Parathyroid adenoma (tissue), 2 donors: ENCODE measurements around the gene PHF21B.

Experiments
- H2AFZ ChIP-seq: fragments of 300-600 bp; sonication (generic); one replicate; pipeline ENCODE4 v1.7.0; 2017; ENCODE audit warnings: antibody characterized with exemption, mild to moderate bottlenecking
- H3K27ac ChIP-seq: fragments of 300-600 bp; sonication (generic); one replicate; pipeline ENCODE4 v1.7.0; 2017
- H3K27me3 ChIP-seq: fragments of 300-600 bp; sonication (generic); one replicate; pipeline ENCODE4 v1.7.0; 2017; ENCODE audit warnings: low read length; ENCODE audit not compliant: control insufficient read depth, insufficient read depth
- H3K36me3 ChIP-seq: fragments of 300-600 bp; sonication (generic); one replicate; pipeline ENCODE4 v1.7.0; 2017; ENCODE audit warnings: low read length; ENCODE audit not compliant: control insufficient read depth, insufficient read depth
- H3K4me1 ChIP-seq: fragments of 300-600 bp; sonication (generic); one replicate; pipeline ENCODE4 v1.7.0; 2017; ENCODE audit warnings: control low read depth
- H3K4me2 ChIP-seq: fragments of 300-600 bp; sonication (generic); one replicate; pipeline ENCODE4 v1.7.0; 2017; ENCODE audit warnings: low read length
- H3K4me3 ChIP-seq: fragments of 300-600 bp; sonication (generic); one replicate; pipeline ENCODE4 v1.7.0; 2017; ENCODE audit warnings: low read depth, low read length
- H3K79me2 ChIP-seq: fragments of 300-600 bp; sonication (generic); one replicate; pipeline ENCODE4 v1.7.0; 2017; ENCODE audit warnings: control low read depth
- H3K9ac ChIP-seq: fragments of 300-600 bp; sonication (generic); one replicate; pipeline ENCODE4 v1.7.0; 2017; ENCODE audit warnings: mild to moderate bottlenecking
- H3K9me3 ChIP-seq: fragments of 300-600 bp; sonication (generic); one replicate; pipeline ENCODE4 v1.7.0; 2017; ENCODE audit warnings: low read length; ENCODE audit not compliant: control insufficient read depth
- TF ChIP-seq, protein P1 (sequence below): fragments of 300-600 bp; sonication (generic); IDR thresholded peaks from one replicate; pipeline ENCODE4 v1.7.0; 2017; ENCODE audit warnings: antibody characterized with exemption, mild to moderate bottlenecking
- donor health status: primary hyperparathyroidism.

Gene PHF21B

DNA sequence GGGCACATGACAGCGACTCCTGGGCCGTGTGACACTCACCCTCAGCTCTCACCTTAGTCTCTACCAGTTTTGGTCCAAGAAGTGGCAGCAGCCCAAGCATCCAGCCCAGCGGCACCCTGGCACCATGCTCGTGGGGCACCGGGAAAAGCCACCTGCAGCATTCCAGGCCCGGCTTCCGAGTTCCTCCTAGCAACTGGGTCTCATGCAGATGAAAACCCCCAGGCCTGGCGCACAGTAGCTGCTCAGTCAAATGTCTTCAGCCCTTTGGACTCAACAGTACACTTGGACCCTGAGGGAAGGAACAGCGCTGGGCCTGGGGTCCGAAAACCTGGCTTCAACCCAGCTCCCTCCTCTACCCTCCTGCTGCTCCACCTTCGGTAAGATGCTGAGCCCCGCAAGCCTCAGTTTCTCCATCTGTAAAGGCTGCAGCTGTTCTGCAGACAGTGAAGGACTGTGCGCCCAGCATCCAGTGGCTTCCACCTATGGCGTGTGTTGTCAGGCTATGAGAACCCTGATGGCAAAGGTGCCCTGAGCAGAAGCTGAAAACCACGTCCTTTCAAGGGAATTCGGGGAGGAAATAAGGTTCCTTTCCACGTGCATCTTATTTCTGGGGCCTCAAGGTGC lies 66.0 kb downstream of the PHF21B start:
- no peak overlapping the region for H3K27ac ChIP-seq
- H3K4me3 ChIP-seq = no peak overlapping the region
- no peak overlapping the region for H2AFZ ChIP-seq
- TF ChIP-seq, protein P1, sequence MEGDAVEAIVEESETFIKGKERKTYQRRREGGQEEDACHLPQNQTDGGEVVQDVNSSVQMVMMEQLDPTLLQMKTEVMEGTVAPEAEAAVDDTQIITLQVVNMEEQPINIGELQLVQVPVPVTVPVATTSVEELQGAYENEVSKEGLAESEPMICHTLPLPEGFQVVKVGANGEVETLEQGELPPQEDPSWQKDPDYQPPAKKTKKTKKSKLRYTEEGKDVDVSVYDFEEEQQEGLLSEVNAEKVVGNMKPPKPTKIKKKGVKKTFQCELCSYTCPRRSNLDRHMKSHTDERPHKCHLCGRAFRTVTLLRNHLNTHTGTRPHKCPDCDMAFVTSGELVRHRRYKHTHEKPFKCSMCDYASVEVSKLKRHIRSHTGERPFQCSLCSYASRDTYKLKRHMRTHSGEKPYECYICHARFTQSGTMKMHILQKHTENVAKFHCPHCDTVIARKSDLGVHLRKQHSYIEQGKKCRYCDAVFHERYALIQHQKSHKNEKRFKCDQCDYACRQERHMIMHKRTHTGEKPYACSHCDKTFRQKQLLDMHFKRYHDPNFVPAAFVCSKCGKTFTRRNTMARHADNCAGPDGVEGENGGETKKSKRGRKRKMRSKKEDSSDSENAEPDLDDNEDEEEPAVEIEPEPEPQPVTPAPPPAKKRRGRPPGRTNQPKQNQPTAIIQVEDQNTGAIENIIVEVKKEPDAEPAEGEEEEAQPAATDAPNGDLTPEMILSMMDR = no peak
- H3K36me3 ChIP-seq = no peaks in the 10 kb centered on the region
- H3K9ac ChIP-seq = no peak overlapping the region
- H3K4me2 ChIP-seq = no peak overlapping the region
- H3K4me1 ChIP-seq = no peaks in the 10 kb centered on the region
- H3K9me3 ChIP-seq = no peaks in the 10 kb centered on the region
- no peaks in the 10 kb centered on the region for H3K27me3 ChIP-seq
- no peaks in the 10 kb centered on the region for H3K79me2 ChIP-seq

DNA sequence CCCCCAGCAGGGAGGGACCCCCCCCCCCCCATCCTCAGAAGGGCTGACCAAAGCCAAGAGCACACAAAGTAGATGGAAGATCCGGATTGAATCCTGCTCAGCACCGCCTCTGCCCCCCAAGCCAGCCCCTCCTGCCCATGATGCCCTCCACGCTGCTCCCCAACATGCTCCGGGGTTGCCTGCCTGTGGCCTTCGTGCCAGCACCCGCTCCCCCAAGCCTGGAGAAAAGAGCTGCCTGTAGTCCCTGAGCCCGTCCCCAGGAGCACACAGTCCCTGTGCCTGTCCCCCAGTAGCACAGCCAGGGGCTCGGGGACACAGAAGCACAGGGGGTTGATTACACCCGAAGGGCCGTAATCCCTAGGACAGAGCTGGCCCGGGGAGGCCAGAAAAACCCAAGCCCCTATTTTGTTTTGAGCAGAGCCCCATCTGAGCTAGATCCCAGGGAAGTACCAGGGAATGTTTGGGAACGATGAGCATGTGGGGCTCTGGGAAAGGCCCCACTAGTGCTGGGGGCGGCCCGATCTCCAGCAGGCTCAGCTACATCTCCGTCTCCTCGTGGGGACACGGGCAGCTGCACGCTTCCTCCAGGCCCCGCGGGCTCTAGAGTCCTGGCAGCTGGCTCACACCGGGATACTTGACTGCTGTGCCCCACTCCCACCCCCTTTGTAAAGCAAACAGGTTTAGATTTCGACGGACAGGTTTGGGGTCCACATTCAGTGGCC lies 66.7 kb downstream of the PHF21B start:
- Histone ChIP-seq H3K79me2 (no peaks in the 10 kb centered on the region), H3K4me2 (no peak overlapping the region), H3K4me3 (no peak overlapping the region), H3K36me3 (no peaks in the 10 kb centered on the region), H3K9ac (no peak overlapping the region), H3K27me3 (no peaks in the 10 kb centered on the region), H3K9me3 (no peaks in the 10 kb centered on the region), H2AFZ (no peak overlapping the region), H3K27ac (no peak overlapping the region), H3K4me1 (no peaks in the 10 kb centered on the region)
- TF ChIP-seq, protein P1 = no peak

DNA sequence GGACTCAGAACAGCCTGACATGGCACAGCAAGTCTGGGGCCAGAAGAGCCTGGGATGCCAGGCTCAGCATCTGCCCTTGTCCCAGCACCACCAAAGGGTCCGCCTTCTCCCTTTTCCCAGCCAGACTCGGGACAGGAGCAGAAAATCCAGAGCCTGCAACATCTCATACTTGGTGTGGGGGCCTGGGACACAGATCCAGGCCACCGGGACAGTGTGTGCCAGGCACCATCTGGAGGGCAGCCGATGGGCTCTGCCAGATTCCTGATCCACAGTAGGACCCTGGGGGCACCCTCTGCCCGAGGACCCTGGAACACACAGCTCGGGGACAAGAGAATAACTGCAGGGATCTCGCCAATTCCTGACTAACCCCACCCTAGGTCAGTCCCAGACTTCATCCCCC lies 67.7 kb downstream of the PHF21B start:
- Histone ChIP-seq H3K79me2 (no peaks in the 10 kb centered on the region), H3K4me3 (no peak overlapping the region), H3K36me3 (no peaks in the 10 kb centered on the region), H3K4me1 (no peaks in the 10 kb centered on the region), H3K9me3 (no peaks in the 10 kb centered on the region), H2AFZ (no peak overlapping the region), H3K27me3 (no peaks in the 10 kb centered on the region), H3K27ac (no peak overlapping the region), H3K4me2 (no peak overlapping the region), H3K9ac (no peak overlapping the region)
- TF ChIP-seq, protein P1 = no peak

DNA sequence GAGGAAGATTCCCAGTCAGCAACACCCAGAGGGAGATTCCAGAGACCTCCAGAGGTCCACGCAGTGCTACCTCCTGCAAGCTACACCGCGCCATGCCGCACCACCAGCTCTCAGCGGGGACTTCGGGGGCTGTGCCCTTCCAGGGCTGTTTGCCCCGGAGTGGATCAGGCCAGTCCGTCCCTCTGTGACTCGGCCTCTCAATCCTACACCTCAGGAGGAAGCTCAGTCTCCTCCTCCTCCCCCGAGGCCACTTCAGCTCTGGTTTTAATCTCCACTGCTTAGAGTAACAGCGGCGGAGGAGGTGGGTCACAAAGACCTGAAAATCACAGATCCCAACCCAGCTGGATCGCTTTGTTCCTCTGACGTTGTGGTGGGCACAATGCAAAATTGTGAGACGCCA lies 68.6 kb downstream of the PHF21B start:
- Histone ChIP-seq H3K79me2 (no peaks in the 10 kb centered on the region), H3K36me3 (no peaks in the 10 kb centered on the region), H3K9me3 (no peaks in the 10 kb centered on the region), H3K27me3 (no peaks in the 10 kb centered on the region), H3K4me1 (no peaks in the 10 kb centered on the region), H3K4me3 (no peak overlapping the region), H3K27ac (no peak overlapping the region), H3K9ac (no peak overlapping the region), H3K4me2 (no peak overlapping the region), H2AFZ (no peak overlapping the region)
- TF ChIP-seq, protein P1 = no peak

DNA sequence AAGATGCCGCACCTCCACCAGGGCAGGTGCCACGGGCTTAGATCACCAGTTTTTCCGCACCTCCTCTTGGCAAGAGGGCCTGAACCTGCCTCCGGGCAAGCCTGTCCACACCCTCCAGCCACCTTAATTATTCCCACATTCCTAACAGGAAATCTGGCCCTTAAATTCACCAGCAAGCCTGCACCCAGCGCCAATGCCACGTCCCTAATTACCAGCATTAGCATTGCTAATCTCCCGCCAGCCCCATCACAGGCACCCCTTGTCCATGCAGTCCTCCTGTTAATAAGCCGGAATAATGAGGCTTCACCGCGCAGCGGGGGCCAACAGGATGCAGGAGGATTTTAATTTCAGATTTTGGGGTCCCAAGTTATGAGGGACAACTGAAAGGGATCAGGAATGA lies 69.7 kb downstream of the PHF21B start:
- Histone ChIP-seq H3K9ac (no peak overlapping the region), H3K36me3 (no peaks in the 10 kb centered on the region), H3K79me2 (no peaks in the 10 kb centered on the region), H3K9me3 (no peaks in the 10 kb centered on the region), H2AFZ (no peak overlapping the region), H3K4me2 (no peak overlapping the region), H3K27ac (no peak overlapping the region), H3K4me3 (no peak overlapping the region), H3K27me3 (no peaks in the 10 kb centered on the region), H3K4me1 (no peaks in the 10 kb centered on the region)
- TF ChIP-seq, protein P1 = no peak
